ENCODE measurements around the gene NFAM1.

DNA sequence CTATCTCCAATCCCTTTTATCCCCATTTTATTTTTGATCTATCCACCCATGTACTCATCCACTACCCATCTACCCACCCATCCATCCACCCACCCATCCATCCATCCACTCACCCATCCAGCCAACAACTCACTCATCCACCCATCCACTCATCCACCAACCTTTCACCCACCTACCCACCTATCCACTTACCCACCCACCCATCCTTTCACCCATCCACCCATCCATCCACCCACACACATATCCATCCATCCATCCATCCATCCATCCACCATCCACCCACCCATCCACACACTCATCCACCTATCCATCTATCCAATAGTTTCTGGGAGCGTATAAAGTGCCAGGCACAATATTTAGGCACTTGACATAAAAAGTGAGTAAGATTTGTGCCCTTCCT is 39.2 kb upstream of the NFAM1 start:
- no peak for TF ChIP-seq GABPA (IDR thresholded peaks at IDR 0.05 in 1 of 2, conservative IDR thresholded peaks at IDR 0.05 in 1 of 2)
- TF ChIP-seq JUND (IDR thresholded peaks at IDR 0.05) = no peak
- no peak for TF ChIP-seq CTCF (IDR thresholded peaks at IDR 0.05; ENCODE audit: low read depth, low read length, missing input control)

All from liver (tissue), 3 donors.